ENCODE results near the gene ANKHD1.
A peak's percentile ranks its signal among the peaks of the same experiment; 100 is the strongest.

The ANKHD1 gene

DNA sequence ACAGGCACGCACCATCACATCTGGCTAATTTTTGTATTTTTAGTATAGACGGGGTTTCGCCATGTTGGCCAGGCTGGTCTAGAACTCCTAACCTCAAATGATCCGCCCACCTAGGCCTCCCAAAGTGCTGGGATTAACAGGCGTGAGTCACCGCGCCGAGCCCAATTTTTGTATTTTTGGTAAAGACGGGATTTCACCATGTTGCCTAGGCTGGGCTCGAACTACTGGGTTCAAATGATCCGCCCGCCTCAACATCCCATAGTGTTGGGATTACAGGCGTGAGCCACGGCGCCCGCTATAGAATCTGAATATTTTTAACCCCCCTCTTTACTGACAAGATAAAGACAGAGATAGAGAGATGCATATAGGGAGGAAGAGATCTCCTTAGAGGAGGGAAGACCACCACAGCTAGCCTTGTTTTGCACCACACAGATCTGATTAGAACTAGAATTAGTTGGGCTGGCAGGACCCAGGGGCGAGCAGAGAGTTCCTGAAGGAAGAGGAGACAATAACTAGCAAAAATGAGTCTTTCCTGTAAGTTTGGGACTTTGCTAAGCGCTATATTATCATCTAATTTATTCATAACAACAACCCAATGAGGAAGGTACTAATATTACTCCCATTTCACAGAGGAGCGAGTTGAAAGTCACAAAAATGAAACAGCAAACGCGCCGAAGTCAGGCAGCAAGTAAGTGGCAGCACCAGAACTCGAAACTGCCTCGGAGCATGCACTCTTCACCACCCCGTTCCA lies 1.5 kb upstream of the ANKHD1 start:
- Histone ChIP-seq H3K9ac (peak overlapping the region; percentile 87), H3K4me1 (peaks cover 38% of the 10 kb centered on the region), H4K20me1 (peaks cover 34% of the 10 kb centered on the region), H3K27ac (peak overlapping the region; percentile 84), H3K4me3 (peak overlapping the region; percentile 100), H3K4me2 (peak overlapping the region; percentile 86), H3K27me3 (no peaks in the 10 kb centered on the region), H3K36me3 (no peaks in the 10 kb centered on the region), H3K9me3 (no peaks in the 10 kb centered on the region)
- TF ChIP-seq Cebpa-rat (IDR thresholded peaks at IDR 0.05), result no peak

DNA sequence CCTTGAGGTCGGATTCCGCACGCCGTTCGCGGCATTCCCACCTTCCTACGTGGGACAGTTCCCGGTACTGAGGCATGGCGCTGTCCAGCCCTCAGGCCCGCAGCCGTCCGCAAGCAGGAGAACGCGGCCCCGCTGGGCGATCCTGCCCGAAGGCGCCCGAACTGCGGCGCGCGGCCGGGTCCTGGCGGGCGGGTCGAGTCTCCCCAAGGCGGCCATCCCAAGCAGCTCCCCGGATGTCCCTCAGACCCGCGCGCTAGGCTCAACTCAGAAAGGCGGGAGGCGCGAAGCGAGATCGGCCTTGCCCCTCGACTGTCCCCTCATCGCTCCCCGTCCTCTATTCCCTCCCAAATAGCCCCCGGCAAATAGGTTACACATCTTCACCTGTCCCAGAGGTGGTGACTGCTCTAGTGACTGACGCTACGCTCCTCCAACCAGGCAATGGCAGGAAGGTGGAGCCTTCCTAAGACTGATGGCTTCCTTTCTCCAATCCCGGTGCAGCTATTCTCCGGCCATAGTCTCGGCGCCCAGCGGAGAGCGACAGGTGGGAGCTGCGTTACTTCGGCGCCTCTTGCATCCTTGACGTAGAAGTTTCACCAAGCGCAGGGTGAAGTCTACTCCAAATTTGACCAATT lies 787 bp upstream of the ANKHD1 start:
- peak overlapping the region; percentile 100 for H3K4me3 ChIP-seq
- peak overlapping the region; percentile 87 for H3K9ac ChIP-seq
- H3K9me3 ChIP-seq, result no peaks in the 10 kb centered on the region
- peak overlapping the region; percentile 86 for H3K4me2 ChIP-seq
- TF ChIP-seq Cebpa-rat (IDR thresholded peaks at IDR 0.05), result no peak
- peaks cover 38% of the 10 kb centered on the region for H3K4me1 ChIP-seq
- H3K36me3 ChIP-seq, result peaks cover 5% of the 10 kb centered on the region; the same call in 1 of the 2 replicates
- no peaks in the 10 kb centered on the region for H3K27me3 ChIP-seq
- H3K27ac ChIP-seq, result peak overlapping the region; percentile 84
- H4K20me1 ChIP-seq, result peaks cover 41% of the 10 kb centered on the region

DNA sequence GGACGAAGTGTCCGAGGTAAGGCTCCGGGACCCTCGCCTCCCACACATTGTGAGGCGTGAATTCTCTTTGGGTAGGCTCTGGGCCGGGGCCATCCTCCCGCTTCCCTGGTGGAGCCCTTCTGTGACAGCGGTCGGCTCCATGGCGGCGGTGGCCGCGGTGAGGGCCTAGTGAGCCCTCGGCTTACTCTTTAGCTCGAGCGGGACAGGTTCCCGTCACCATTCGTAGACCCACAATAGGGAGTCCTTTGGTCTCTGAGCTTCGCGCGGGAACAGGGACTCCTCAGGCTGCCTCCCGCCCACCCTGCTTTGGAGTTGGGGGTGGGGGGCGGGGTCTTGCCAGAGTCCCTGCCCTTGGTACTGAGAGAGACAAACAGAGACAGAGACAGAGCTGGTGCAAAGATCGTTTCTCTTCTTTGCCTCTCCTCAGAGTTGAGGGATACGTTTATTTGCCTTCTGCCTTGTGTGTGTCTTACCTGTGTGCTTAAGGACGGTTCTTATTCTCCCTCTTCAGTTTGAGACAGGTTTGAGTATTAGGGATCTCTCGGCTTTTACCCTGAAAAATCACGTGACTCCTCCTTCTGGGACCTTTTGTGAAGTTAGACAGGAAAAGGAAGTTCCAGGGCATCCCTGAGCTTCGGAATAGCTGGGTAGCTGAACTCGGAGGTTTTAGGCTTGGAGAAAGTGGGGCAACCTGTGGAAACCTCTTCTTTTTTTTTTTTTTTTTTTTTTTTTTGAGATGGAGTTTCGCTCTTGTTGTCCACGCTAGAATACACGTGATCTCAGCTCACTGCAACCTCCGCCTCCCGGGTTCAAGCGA lies 833 bp downstream of the ANKHD1 start:
- peaks cover 38% of the 10 kb centered on the region for H3K4me1 ChIP-seq
- H4K20me1 ChIP-seq, result peaks cover 57% of the 10 kb centered on the region
- H3K4me2 ChIP-seq, result peak overlapping the region; percentile 87
- TF ChIP-seq Cebpa-rat (IDR thresholded peaks at IDR 0.05), result no peak
- H3K9me3 ChIP-seq, result no peaks in the 10 kb centered on the region
- H3K4me3 ChIP-seq, result peak overlapping the region; percentile 100
- peak overlapping the region; percentile 97 for H3K9ac ChIP-seq
- no peaks in the 10 kb centered on the region for H3K27me3 ChIP-seq
- H3K27ac ChIP-seq, result peak overlapping the region; percentile 94
- peaks cover 21% of the 10 kb centered on the region for H3K36me3 ChIP-seq

DNA sequence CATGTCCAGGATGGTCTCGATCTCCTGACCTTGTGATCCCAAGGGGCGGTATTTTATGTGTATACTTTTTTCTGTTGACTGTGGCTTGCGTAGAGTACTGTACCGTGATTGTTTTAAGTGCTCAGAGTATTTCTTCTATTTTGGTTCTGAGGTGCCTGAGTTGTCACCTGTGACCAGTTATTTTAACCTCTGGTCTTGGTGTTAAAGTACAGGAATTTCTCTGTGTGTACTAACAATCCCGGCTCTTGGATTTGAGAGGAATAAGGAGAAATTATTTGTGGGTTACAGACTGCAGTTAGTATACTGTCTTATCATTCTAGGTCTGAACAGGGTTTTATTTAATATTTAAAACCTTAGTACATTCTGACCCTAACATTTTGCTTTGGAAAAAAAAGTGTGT lies 2.0 kb downstream of the ANKHD1 start:
- Histone ChIP-seq H3K9me3 (no peaks in the 10 kb centered on the region), H3K4me1 (peaks cover 38% of the 10 kb centered on the region), H3K27ac (no peak overlapping the region; the same call in 1 of the 2 replicates), H3K36me3 (peaks cover 27% of the 10 kb centered on the region), H3K4me3 (peak overlapping the region; percentile 100), H3K9ac (peak overlapping the region; percentile 97), H3K27me3 (no peaks in the 10 kb centered on the region), H3K4me2 (peak overlapping the region; percentile 87), H4K20me1 (peaks cover 69% of the 10 kb centered on the region)
- TF ChIP-seq Cebpa-rat (IDR thresholded peaks at IDR 0.05), result no peak

DNA sequence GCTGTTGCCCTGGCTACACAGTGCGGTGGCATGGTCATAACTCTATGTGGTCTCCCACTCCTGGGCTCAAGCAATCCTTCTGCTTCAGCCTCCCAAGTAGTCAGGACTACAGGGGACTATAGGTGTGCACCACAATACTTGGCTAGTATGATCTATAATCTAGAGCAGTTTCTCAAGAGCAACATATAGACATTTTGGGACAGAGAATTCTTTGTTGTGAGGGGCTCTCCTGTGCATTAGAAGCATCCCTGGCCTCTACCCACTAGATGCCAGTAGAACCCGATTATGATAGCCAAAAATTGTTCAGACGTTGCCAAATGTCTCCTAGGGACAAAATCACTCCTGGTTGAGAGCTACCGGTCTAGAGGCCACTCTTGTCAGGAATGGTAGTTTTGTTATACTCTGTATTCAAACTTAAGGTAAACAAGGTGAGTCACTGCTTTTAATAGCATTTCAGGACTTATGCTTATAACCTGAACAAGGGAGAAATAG lies 7.2 kb downstream of the ANKHD1 start:
- H3K27ac ChIP-seq, result no peak overlapping the region
- H3K9me3 ChIP-seq, result no peaks in the 10 kb centered on the region
- H3K36me3 ChIP-seq, result peaks cover 48% of the 10 kb centered on the region
- no peak for TF ChIP-seq Cebpa-rat (IDR thresholded peaks at IDR 0.05)
- no peak overlapping the region for H3K4me3 ChIP-seq
- peaks cover 100% of the 10 kb centered on the region for H4K20me1 ChIP-seq
- no peak overlapping the region for H3K4me2 ChIP-seq
- H3K9ac ChIP-seq, result no peak overlapping the region
- no peaks in the 10 kb centered on the region for H3K27me3 ChIP-seq
- H3K4me1 ChIP-seq, result peaks cover 13% of the 10 kb centered on the region

DNA sequence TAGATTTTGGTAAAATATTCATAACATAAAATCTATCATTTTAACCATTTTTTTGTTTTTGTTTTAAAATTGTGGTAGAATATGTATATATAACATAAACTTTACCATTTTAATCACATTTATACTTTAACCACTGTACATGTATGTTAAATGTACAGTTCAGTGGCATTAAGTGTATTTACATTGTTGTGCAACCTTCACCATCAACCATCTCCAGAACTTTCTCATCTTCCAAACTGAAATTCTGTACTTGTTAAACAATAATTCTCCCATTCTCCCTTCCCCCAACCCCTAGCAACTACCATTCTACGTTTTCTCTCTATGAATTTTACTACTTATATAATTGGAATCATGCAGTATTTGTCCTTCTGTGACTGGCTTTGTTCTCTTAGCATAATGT lies 11.6 kb downstream of the ANKHD1 start:
- H3K4me1 ChIP-seq, result no peaks in the 10 kb centered on the region
- H3K9me3 ChIP-seq, result peaks cover 14% of the 10 kb centered on the region
- no peak for TF ChIP-seq Cebpa-rat (IDR thresholded peaks at IDR 0.05)
- no peak overlapping the region for H3K4me3 ChIP-seq
- no peaks in the 10 kb centered on the region for H3K27me3 ChIP-seq
- H3K36me3 ChIP-seq, result peaks cover 59% of the 10 kb centered on the region
- H3K27ac ChIP-seq, result no peak overlapping the region
- H4K20me1 ChIP-seq, result peaks cover 100% of the 10 kb centered on the region
- no peak overlapping the region for H3K9ac ChIP-seq
- H3K4me2 ChIP-seq, result no peak overlapping the region

DNA sequence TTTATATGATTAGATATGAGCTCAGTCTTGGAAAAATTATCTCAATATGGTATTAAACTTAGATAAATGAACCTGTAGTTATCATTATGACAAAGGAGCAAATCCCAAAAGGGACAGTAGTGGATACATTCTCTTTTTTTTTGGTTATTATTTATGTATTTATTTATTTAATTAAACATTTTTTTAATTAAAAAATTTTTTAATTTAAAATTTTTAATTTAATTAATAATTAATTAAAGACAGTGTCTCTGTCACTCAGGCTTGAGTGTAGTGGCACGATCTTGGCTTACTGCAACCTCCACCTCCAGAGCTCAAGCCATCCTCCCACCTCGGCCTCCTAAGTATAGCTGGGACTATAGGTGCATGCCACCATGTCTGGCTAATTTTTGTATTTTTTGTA lies 15.6 kb downstream of the ANKHD1 start:
- peaks cover 90% of the 10 kb centered on the region for H4K20me1 ChIP-seq
- H3K27me3 ChIP-seq, result no peaks in the 10 kb centered on the region
- H3K9me3 ChIP-seq, result peaks cover 44% of the 10 kb centered on the region
- no peak overlapping the region for H3K27ac ChIP-seq
- no peak overlapping the region for H3K4me2 ChIP-seq
- no peak overlapping the region for H3K4me3 ChIP-seq
- no peaks in the 10 kb centered on the region for H3K4me1 ChIP-seq
- no peak for TF ChIP-seq Cebpa-rat (IDR thresholded peaks at IDR 0.05)
- H3K36me3 ChIP-seq, result peaks cover 79% of the 10 kb centered on the region
- no peak overlapping the region for H3K9ac ChIP-seq

DNA sequence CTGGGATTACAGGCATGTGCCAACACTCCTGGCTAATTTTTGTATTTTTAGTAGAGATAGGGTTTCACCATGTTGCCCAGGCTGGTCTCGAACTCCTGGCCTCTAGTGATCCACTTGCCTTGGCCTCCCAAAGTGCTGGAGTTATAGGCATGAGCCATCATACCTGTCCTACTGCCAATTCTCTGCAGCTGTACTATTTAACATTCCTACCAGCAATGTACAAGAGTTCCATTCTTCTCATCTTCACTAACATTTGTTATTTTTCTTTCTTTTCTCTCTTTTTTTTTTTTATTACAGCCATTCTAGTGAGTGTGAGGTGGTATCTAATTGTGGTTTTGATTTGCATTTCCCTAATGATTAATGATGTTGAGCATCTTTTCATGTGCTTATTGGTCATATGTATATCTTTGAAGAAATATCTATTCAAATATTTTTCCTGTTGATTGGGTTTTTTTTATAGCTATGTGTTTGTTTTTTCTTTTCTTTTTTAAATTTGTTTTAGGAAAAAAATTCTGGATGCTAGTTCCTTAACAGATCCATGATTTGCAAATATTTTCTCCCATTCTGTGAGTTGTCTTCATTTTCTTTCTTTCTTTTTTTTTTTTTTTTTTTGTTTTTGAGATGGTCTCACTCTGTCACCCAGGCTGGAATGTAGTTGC lies 17.4 kb downstream of the ANKHD1 start:
- Histone ChIP-seq H3K9ac (no peak overlapping the region), H3K36me3 (peaks cover 86% of the 10 kb centered on the region), H3K9me3 (peaks cover 61% of the 10 kb centered on the region), H3K4me1 (no peaks in the 10 kb centered on the region), H4K20me1 (peaks cover 89% of the 10 kb centered on the region), H3K27me3 (no peaks in the 10 kb centered on the region), H3K27ac (no peak overlapping the region), H3K4me2 (no peak overlapping the region), H3K4me3 (no peak overlapping the region)
- no peak for TF ChIP-seq Cebpa-rat (IDR thresholded peaks at IDR 0.05)

DNA sequence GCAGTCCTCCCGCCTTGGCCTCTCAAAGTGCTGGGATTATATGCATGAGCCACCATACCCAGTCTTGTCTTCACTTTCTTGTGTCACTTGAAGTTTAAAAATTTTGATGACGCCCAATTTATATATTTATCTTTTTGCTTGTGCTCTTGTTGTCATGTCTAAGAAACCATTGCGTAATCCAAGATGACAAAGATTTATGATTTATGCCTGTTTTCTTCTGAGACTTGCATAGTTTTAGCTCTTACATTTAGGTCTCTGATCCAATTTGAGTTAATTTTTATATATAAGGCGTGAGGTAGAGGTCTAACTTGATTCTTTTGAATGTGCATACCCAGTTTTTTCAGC lies 18.6 kb downstream of the ANKHD1 start:
- Histone ChIP-seq H3K4me1 (no peaks in the 10 kb centered on the region), H3K36me3 (peaks cover 84% of the 10 kb centered on the region), H3K9ac (no peak overlapping the region), H3K27ac (no peak overlapping the region), H4K20me1 (peaks cover 88% of the 10 kb centered on the region), H3K4me3 (no peak overlapping the region), H3K27me3 (no peaks in the 10 kb centered on the region), H3K9me3 (peaks cover 67% of the 10 kb centered on the region), H3K4me2 (no peak overlapping the region)
- TF ChIP-seq Cebpa-rat (IDR thresholded peaks at IDR 0.05), result peak; percentile 71; the same call in 1 of the 2 replicates
